ENCODE data around the gene FAM186B.

- TF ChIP-seq CTCF (IDR thresholded peaks at IDR 0.05) (no peak), EP300 (IDR thresholded peaks at IDR 0.05) (no peak), POLR2A (IDR thresholded peaks at IDR 0.05) (no peak)
Observed at GRCh38 chr12:49582850-49583249, 22.6 kb downstream of the FAM186B start.
